ENCODE data around the gene PVALB.

The PVALB gene

GRCh38 chr22:36811094-36811800 is 5.6 kb downstream of the PVALB start:
- no peak overlapping the region for H3K4me3 ChIP-seq (replicated peaks; ENCODE audit: insufficient read depth, low read length)
- peaks cover 24% of the 10 kb centered on the region for H3K27me3 ChIP-seq (ENCODE audit: insufficient read depth, poor library complexity, severe bottlenecking)
- no peak for TF ChIP-seq CTCF (IDR thresholded peaks at IDR 0.05; ENCODE audit: insufficient read depth, low read length)
- TF ChIP-seq POLR2AphosphoS5 (IDR thresholded peaks at IDR 0.05; ENCODE audit: low read depth) = no peak
- no peak for TF ChIP-seq SPI1 (IDR thresholded peaks at IDR 0.05; ENCODE audit: borderline replicate concordance, low read depth)
- TF ChIP-seq GABPA (IDR thresholded peaks at IDR 0.05; ENCODE audit: low read depth) = no peak
- TF ChIP-seq, protein P1, sequence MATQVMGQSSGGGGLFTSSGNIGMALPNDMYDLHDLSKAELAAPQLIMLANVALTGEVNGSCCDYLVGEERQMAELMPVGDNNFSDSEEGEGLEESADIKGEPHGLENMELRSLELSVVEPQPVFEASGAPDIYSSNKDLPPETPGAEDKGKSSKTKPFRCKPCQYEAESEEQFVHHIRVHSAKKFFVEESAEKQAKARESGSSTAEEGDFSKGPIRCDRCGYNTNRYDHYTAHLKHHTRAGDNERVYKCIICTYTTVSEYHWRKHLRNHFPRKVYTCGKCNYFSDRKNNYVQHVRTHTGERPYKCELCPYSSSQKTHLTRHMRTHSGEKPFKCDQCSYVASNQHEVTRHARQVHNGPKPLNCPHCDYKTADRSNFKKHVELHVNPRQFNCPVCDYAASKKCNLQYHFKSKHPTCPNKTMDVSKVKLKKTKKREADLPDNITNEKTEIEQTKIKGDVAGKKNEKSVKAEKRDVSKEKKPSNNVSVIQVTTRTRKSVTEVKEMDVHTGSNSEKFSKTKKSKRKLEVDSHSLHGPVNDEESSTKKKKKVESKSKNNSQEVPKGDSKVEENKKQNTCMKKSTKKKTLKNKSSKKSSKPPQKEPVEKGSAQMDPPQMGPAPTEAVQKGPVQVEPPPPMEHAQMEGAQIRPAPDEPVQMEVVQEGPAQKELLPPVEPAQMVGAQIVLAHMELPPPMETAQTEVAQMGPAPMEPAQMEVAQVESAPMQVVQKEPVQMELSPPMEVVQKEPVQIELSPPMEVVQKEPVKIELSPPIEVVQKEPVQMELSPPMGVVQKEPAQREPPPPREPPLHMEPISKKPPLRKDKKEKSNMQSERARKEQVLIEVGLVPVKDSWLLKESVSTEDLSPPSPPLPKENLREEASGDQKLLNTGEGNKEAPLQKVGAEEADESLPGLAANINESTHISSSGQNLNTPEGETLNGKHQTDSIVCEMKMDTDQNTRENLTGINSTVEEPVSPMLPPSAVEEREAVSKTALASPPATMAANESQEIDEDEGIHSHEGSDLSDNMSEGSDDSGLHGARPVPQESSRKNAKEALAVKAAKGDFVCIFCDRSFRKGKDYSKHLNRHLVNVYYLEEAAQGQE (IDR thresholded peaks at IDR 0.05; ENCODE audit: insufficient replicate concordance, low read depth) = no peak
- no peak overlapping the region for H3K27ac ChIP-seq (replicated peaks)
- no peak for DNase-seq (ENCODE audit: low read depth in 1 of 2, low spot score in 1 of 2)

DNA sequence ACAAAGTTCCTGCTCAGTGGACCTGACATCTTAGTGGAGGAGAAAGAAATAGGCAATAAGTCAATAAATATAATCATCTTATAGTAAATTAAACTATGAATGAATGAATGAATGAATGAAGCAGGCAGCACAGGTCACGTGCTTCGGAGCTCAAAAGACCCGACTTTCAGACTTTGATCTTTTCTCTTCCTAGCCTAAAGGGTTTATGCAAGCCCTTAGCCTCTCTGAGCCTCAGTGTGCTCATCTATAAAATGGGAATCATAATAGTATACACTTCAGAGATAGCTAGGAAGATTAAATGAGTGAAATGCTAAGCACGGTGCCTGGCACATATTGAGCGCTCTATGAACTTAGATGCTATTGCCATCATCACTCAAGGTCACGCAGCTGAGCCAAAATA is 7.5 kb downstream of the PVALB start:
- TF ChIP-seq, protein P1 (IDR thresholded peaks at IDR 0.05; ENCODE audit: insufficient replicate concordance, low read depth) = no peak
- H3K27me3 ChIP-seq (ENCODE audit: insufficient read depth, poor library complexity, severe bottlenecking) = peaks cover 10% of the 10 kb centered on the region
- no peak overlapping the region for H3K4me3 ChIP-seq (replicated peaks; ENCODE audit: insufficient read depth, low read length)
- no peak for DNase-seq (ENCODE audit: low read depth in 1 of 2, low spot score in 1 of 2)
- H3K27ac ChIP-seq (replicated peaks) = no peak overlapping the region

- no peak for DNase-seq (ENCODE audit: low read depth in 1 of 2, low spot score in 1 of 2)
- Histone ChIP-seq H3K27ac (replicated peaks) (no peak overlapping the region), H3K27me3 (ENCODE audit: insufficient read depth, poor library complexity, severe bottlenecking) (peaks cover 7% of the 10 kb centered on the region), H3K4me3 (replicated peaks; ENCODE audit: insufficient read depth, low read length) (no peak overlapping the region)
- TF ChIP-seq CTCF (IDR thresholded peaks at IDR 0.05; ENCODE audit: insufficient read depth, low read length) = no peak
- TF ChIP-seq GABPA (IDR thresholded peaks at IDR 0.05; ENCODE audit: low read depth) = no peak
- TF ChIP-seq SPI1 (IDR thresholded peaks at IDR 0.05; ENCODE audit: borderline replicate concordance, low read depth) = no peak
- TF ChIP-seq POLR2AphosphoS5 (IDR thresholded peaks at IDR 0.05; ENCODE audit: low read depth) = no peak
- TF ChIP-seq, protein P1 (IDR thresholded peaks at IDR 0.05; ENCODE audit: insufficient replicate concordance, low read depth) = no peak
Measured at GRCh38 chr22:36808721-36809344, 8.0 kb downstream of the PVALB start.

All from HL-60 (cell line).